BJ (cell line): ENCODE data around the gene SMIM45.

ENCODE experiments used
- CTCF ChIA-PET: fragments of 350-600 bp; formaldehyde crosslinking; extraction: SDS; loops from one replicate; lab custom pipeline; 2021; ENCODE audit warnings: antibody characterized with exemption, inconsistent platforms; lab: Yijun Ruan, JAX
- POLR2A ChIA-PET: fragments of 300-600 bp; sonication (Branson Sonifier 250); formaldehyde crosslinking; extraction: SDS; loops from one replicate; lab custom pipeline; 2021; ENCODE audit warnings: antibody characterized with exemption; lab: Charles Lee
- DNase-seq: peaks from one replicate; pipeline ENCODE4 v3.0.0-alpha.2; 2011; ENCODE audit warnings: low read depth
- H3K27me3 ChIP-seq: 2 replicates; pipeline ENCODE4 v1.6.0; 2011; ENCODE audit warnings: low read length; ENCODE audit not compliant: control insufficient read depth, insufficient read depth
- H3K36me3 ChIP-seq: 2 replicates; pipeline ENCODE4 v1.5.1; 2011; ENCODE audit warnings: low read length; ENCODE audit not compliant: control insufficient read depth, insufficient read depth
- H3K4me3 ChIP-seq: 2 replicates; pipeline ENCODE4 v1.5.1; 2011; ENCODE audit warnings: low read depth, mild to moderate bottlenecking, control low read depth, low read length
- CTCF ChIP-seq: IDR thresholded peaks from 2 replicates; pipeline ENCODE4 v1.5.1; 2011; ENCODE audit warnings: low read depth, mild to moderate bottlenecking, control low read depth, inconsistent platforms, low read length, moderate library complexity; ENCODE audit not compliant: insufficient read depth

The SMIM45 gene

DNA sequence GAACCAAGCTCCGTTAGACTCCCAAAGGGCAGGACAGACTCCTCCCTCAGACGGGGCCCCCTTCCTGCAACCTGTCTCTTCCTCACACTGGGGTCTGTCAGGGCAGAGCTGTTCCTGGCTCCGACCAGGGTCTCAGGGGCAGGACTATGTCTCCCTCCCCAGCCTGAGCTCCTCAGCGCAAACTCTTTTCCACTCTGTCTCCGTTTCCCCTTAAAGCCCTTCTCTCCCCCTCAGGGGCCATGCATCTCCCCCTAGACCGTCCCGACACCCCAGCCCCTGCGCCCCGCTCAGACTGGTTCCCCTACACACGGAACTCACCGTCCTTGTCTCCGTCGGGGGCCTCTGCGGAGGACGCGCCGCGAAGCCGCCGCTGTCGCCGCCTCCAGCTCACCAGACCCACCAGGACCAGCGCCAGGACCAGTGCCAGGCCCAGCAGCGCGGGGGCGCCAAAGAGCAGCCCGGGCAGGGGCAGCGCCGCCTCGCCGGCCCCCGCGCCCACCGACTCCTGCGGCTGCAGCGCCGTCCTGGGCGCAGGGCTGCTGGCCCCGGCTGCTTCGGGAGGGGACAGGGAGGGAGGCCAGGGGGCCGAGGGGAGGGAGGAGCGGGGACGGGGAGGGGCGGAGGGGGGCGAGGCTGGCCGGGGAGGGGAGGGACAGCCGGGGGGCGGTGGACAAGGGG is 26.0 kb upstream of the SMIM45 start:
- H3K4me3 ChIP-seq = peak overlapping the region; percentile 33
- no peaks in the 10 kb centered on the region for H3K36me3 ChIP-seq
- ChIA-PET CTCF (interaction anchor here (0.6 to 4.8 kb wide), 18 partner anchors 8 to 830 kb away, joined by 3 to 40 read pairs (median 4); partner anchors contain the start of genes CCDC134, CENPM and SHISA8), POLR2A (interaction anchor here (0.5 kb wide), 1 partner anchor 9 kb away, joined by 4 read pairs; no protein-coding TSS in a partner anchor)
- peak; percentile 61 for TF ChIP-seq CTCF
- peaks cover 10% of the 10 kb centered on the region; the same call in 1 of the 2 replicates for H3K27me3 ChIP-seq
- DNase-seq = no peak

GRCh38 chr22:41927813-41928212 is 24.1 kb upstream of the SMIM45 start:
- no peaks in the 10 kb centered on the region for H3K36me3 ChIP-seq
- no peak overlapping the region for H3K4me3 ChIP-seq
- ChIA-PET POLR2A (no interaction called here), CTCF (interaction anchor here (1.1 to 4.8 kb wide), 3 partner anchors 12 to 105 kb away, joined by 3 to 40 read pairs (median 5); partner anchors contain the start of gene CENPM)
- TF ChIP-seq CTCF = no peak
- no peak for DNase-seq
- H3K27me3 ChIP-seq = peaks cover 10% of the 10 kb centered on the region; the same call in 1 of the 2 replicates

GRCh38 chr22:41928593-41929417 is 23.1 kb upstream of the SMIM45 start:
- Histone ChIP-seq H3K36me3 (no peaks in the 10 kb centered on the region), H3K4me3 (no peak overlapping the region), H3K27me3 (peaks cover 8% of the 10 kb centered on the region; the same call in 1 of the 2 replicates)
- CTCF ChIA-PET = interaction anchor here (1.7 to 4.8 kb wide), 2 partner anchors 11 to 106 kb away, joined by 5 to 40 read pairs; no protein-coding TSS in a partner anchor
- POLR2A ChIA-PET = no interaction called here
- no peak for TF ChIP-seq CTCF
- DNase-seq = no peak

DNA sequence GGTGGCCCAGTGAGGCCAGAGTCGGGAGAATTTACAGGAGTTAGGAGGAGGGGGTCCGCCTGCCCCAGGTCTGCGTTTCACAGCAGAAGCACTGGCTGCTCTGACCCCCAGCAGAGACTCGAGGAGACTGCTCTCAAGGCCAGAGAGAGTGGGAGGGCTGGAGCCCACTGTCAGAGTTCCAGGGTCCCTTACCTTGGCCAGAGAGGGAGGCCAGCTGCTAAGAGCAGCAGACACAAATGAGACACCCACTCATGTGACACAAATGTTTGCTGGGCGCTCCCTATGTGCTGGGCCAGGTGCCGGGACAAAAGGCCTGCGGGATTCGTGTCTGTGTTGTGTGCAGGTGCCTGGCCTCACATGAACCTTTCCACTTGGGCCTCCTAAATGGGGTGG is 22.5 kb upstream of the SMIM45 start:
- CTCF ChIA-PET = interaction anchor here (4.8 kb wide), 1 partner anchor 11 kb away, joined by 40 read pairs; no protein-coding TSS in a partner anchor
- H3K4me3 ChIP-seq = no peak overlapping the region
- H3K36me3 ChIP-seq = no peaks in the 10 kb centered on the region
- POLR2A ChIA-PET = no interaction called here
- no peak for DNase-seq
- H3K27me3 ChIP-seq = peaks cover 8% of the 10 kb centered on the region; the same call in 1 of the 2 replicates
- TF ChIP-seq CTCF = no peak
